Measurements from ENCODE around the gene KIAA0825. TPM values are rescaled to one million over a fixed set of nuclear protein-coding genes. Genes with fewer than 3 reads are reported as not detected.

The KIAA0825 gene
- total RNA-seq, 1 donor from 2014 or later = 4.2 TPM

- Mint-ChIP-seq H3K9me3 (no peaks in the 10 kb centered on the region), H3K4me3 (no peak overlapping the region), H3K36me3 (no peaks in the 10 kb centered on the region), H3K27me3 (no peaks in the 10 kb centered on the region), H3K27ac (no peak overlapping the region), H3K4me1 (ENCODE audit: unreplicated experiment) (no peaks in the 10 kb centered on the region)
- no peak for DNase-seq (ENCODE audit: extremely low spot score, unreplicated experiment)
- no peak for TF ChIP-seq CTCF (conservative IDR thresholded peaks at IDR 0.05)
These were observed 214.9 kb downstream of the KIAA0825 start for GRCh38 chr5:94403483-94403882.

GRCh38 chr5:94402096-94402495, 216.3 kb downstream of the KIAA0825 start:
- peaks cover 1% of the 10 kb centered on the region for H3K36me3 Mint-ChIP-seq
- DNase-seq (ENCODE audit: extremely low spot score, unreplicated experiment) = no peak
- H3K27ac Mint-ChIP-seq = no peak overlapping the region
- TF ChIP-seq CTCF (conservative IDR thresholded peaks at IDR 0.05) = no peak
- no peak overlapping the region for H3K4me3 Mint-ChIP-seq
- H3K27me3 Mint-ChIP-seq = peaks cover 3% of the 10 kb centered on the region
- H3K9me3 Mint-ChIP-seq = peaks cover 4% of the 10 kb centered on the region
- no peaks in the 10 kb centered on the region for H3K4me1 Mint-ChIP-seq (ENCODE audit: unreplicated experiment)

- Mint-ChIP-seq H3K4me3 (no peak overlapping the region), H3K36me3 (peaks cover 4% of the 10 kb centered on the region), H3K27me3 (peaks cover 3% of the 10 kb centered on the region), H3K27ac (no peak overlapping the region), H3K9me3 (peaks cover 4% of the 10 kb centered on the region), H3K4me1 (ENCODE audit: unreplicated experiment) (peaks cover 4% of the 10 kb centered on the region)
- no peak for TF ChIP-seq CTCF (conservative IDR thresholded peaks at IDR 0.05)
- DNase-seq (ENCODE audit: extremely low spot score, unreplicated experiment) = no peak
These were observed 220.9 kb downstream of the KIAA0825 start for GRCh38 chr5:94397508-94397907.

GRCh38 chr5:94396687-94397086, 221.7 kb downstream of the KIAA0825 start:
- no peak overlapping the region for H3K4me3 Mint-ChIP-seq
- TF ChIP-seq CTCF (conservative IDR thresholded peaks at IDR 0.05) = no peak
- H3K4me1 Mint-ChIP-seq (ENCODE audit: unreplicated experiment) = peaks cover 4% of the 10 kb centered on the region
- peaks cover 4% of the 10 kb centered on the region for H3K9me3 Mint-ChIP-seq
- DNase-seq (ENCODE audit: extremely low spot score, unreplicated experiment) = no peak
- H3K27me3 Mint-ChIP-seq = peaks cover 3% of the 10 kb centered on the region
- peaks cover 4% of the 10 kb centered on the region for H3K36me3 Mint-ChIP-seq
- no peak overlapping the region for H3K27ac Mint-ChIP-seq

- Mint-ChIP-seq H3K9me3 (peaks cover 4% of the 10 kb centered on the region), H3K4me3 (no peak overlapping the region), H3K4me1 (ENCODE audit: unreplicated experiment) (peaks cover 4% of the 10 kb centered on the region), H3K27me3 (peaks cover 3% of the 10 kb centered on the region), H3K27ac (no peak overlapping the region), H3K36me3 (peaks cover 4% of the 10 kb centered on the region)
- TF ChIP-seq CTCF (conservative IDR thresholded peaks at IDR 0.05) = no peak
- DNase-seq (ENCODE audit: extremely low spot score, unreplicated experiment) = no peak
These were observed 222.9 kb downstream of the KIAA0825 start for GRCh38 chr5:94395468-94395867.

- no peak for TF ChIP-seq CTCF (conservative IDR thresholded peaks at IDR 0.05)
- Mint-ChIP-seq H3K27ac (no peak overlapping the region), H3K4me3 (no peak overlapping the region), H3K4me1 (ENCODE audit: unreplicated experiment) (peaks cover 4% of the 10 kb centered on the region), H3K27me3 (no peaks in the 10 kb centered on the region), H3K9me3 (peaks cover 4% of the 10 kb centered on the region), H3K36me3 (peaks cover 2% of the 10 kb centered on the region)
- no peak for DNase-seq (ENCODE audit: extremely low spot score, unreplicated experiment)
These were observed 226.4 kb downstream of the KIAA0825 start for GRCh38 chr5:94391996-94392395.

All from type B pancreatic cell (in vitro differentiated cells).